Left ventricle myocardium inferior (tissue), 1 donor: ENCODE data around the gene NRIP1. TPM values are rescaled to one million over a fixed set of nuclear protein-coding genes. Genes with fewer than 3 reads are reported as not detected.

Experiments used
- DNase-seq: peaks from one replicate; pipeline ENCODE4 v3.0.0-alpha.2; 2020
- H3K27ac ChIP-seq: fragments of 200-600 bp; replicated peaks from 2 replicates; pipeline ENCODE4 v1.8.0; 2021
- H3K27me3 ChIP-seq: fragments of 200-600 bp; 2 replicates; pipeline ENCODE4 v1.8.0; 2021; ENCODE audit warnings: low read depth
- H3K36me3 ChIP-seq: fragments of 200-600 bp; 2 replicates; pipeline ENCODE4 v1.8.0; 2021
- H3K4me1 ChIP-seq: fragments of 200-600 bp; 2 replicates; pipeline ENCODE4 v1.8.0; 2021
- H3K4me3 ChIP-seq: fragments of 200-600 bp; 2 replicates; pipeline ENCODE4 v1.8.0; 2021; ENCODE audit warnings: mild to moderate bottlenecking, moderate library complexity
- H3K9me3 ChIP-seq: fragments of 200-600 bp; replicated peaks from 2 replicates; pipeline ENCODE4 v1.8.0; 2021
- CTCF ChIP-seq: fragments of 200-600 bp; IDR thresholded peaks from 2 replicates; pipeline ENCODE4 v1.8.0; 2021; ENCODE audit warnings: antibody characterized with exemption, mild to moderate bottlenecking, borderline replicate concordance
- intact Hi-C: fragments of 100-400 bp; cut with micrococcal nuclease; formaldehyde crosslinking; loops from one replicate; pipeline ENCODE4 v1.11.0; 2022
- total RNA-seq: library from RNA; stranded (reverse); fragmentation: NEBNext Ultra II Directional; extraction: Animal tissue kit (Norgen Biotek cat#: 25700); gene quantifications from one replicate; pipeline ENCODE4 v1.2.1, GENCODE V29; 2021
- donor health status: DM: no; HTN: yes; CAD: no; lungs with severe emphysema.

NRIP1 gene
- total RNA-seq, 1 donor from 2014 or later: 16.8 TPM

- TF ChIP-seq CTCF: no peak
- H3K4me3 ChIP-seq: no peak overlapping the region
- no peak overlapping the region for H3K27ac ChIP-seq
- intact Hi-C loops: no loop called here
- peaks cover 15% of the 10 kb centered on the region for H3K36me3 ChIP-seq
- no peaks in the 10 kb centered on the region for H3K9me3 ChIP-seq
- DNase-seq: no peak
- H3K4me1 ChIP-seq: no peaks in the 10 kb centered on the region
- H3K27me3 ChIP-seq: no peaks in the 10 kb centered on the region
Measured at GRCh38 chr21:14962217-14962616, 102.6 kb downstream of the NRIP1 start.

- no peak for TF ChIP-seq CTCF
- DNase-seq: no peak
- H3K36me3 ChIP-seq: peaks cover 8% of the 10 kb centered on the region
- H3K9me3 ChIP-seq: no peaks in the 10 kb centered on the region
- H3K4me1 ChIP-seq: no peaks in the 10 kb centered on the region
- H3K27me3 ChIP-seq: no peaks in the 10 kb centered on the region
- H3K27ac ChIP-seq: no peak overlapping the region
- H3K4me3 ChIP-seq: no peak overlapping the region
- intact Hi-C loops: no loop called here
Measured at GRCh38 chr21:14961502-14961901, 103.3 kb downstream of the NRIP1 start.

GRCh38 chr21:14959343-14959742 lies 105.5 kb downstream of the NRIP1 start:
- Histone ChIP-seq H3K36me3 (no peaks in the 10 kb centered on the region), H3K9me3 (no peaks in the 10 kb centered on the region), H3K27me3 (no peaks in the 10 kb centered on the region), H3K27ac (no peak overlapping the region), H3K4me3 (no peak overlapping the region), H3K4me1 (no peaks in the 10 kb centered on the region)
- no peak for DNase-seq
- no peak for TF ChIP-seq CTCF
- intact Hi-C loops: no loop called here

GRCh38 chr21:14957836-14958235 lies 107.0 kb downstream of the NRIP1 start:
- no peak overlapping the region for H3K4me3 ChIP-seq
- no peaks in the 10 kb centered on the region for H3K4me1 ChIP-seq
- TF ChIP-seq CTCF: no peak
- H3K27ac ChIP-seq: no peak overlapping the region
- H3K36me3 ChIP-seq: no peaks in the 10 kb centered on the region
- H3K27me3 ChIP-seq: no peaks in the 10 kb centered on the region
- H3K9me3 ChIP-seq: no peaks in the 10 kb centered on the region
- DNase-seq: no peak
- intact Hi-C loops: no loop called here

GRCh38 chr21:14956807-14957206 lies 108.0 kb downstream of the NRIP1 start:
- no peak overlapping the region for H3K4me3 ChIP-seq
- intact Hi-C loops: no loop called here
- no peaks in the 10 kb centered on the region for H3K4me1 ChIP-seq
- no peaks in the 10 kb centered on the region for H3K9me3 ChIP-seq
- no peak overlapping the region for H3K27ac ChIP-seq
- no peaks in the 10 kb centered on the region for H3K36me3 ChIP-seq
- H3K27me3 ChIP-seq: no peaks in the 10 kb centered on the region
- TF ChIP-seq CTCF: no peak
- no peak for DNase-seq
